ENCODE measurements around the gene SMG7.

GRCh38 chr1:183506561-183506960 lies 34.3 kb downstream of the SMG7 start:
- TF ChIP-seq CTCF (IDR thresholded peaks at IDR 0.05) (no peak), POLR2A (IDR thresholded peaks at IDR 0.05) (no peak)

All from adrenal gland (tissue), 5 donors.